Liver (tissue), 9 donors: ENCODE data around the gene ACOT11. TPM values are rescaled to one million over a fixed set of nuclear protein-coding genes. Genes with fewer than 3 reads are reported as not detected.
A peak's percentile ranks its signal among the peaks of the same experiment; 100 is the strongest.

Experiments used
- DNase-seq: peaks from one replicate; pipeline ENCODE4 v3.0.0-alpha.2; 2017; ENCODE audit warnings: low spot score
- H3K27ac ChIP-seq, 2 donors: one replicate each; pipeline ENCODE4 v1.7.0; 2013; ENCODE audit warnings: inconsistent platforms in 2 of 2, low read length in 2 of 2, control low read depth in 1 of 2, low read depth in 1 of 2, mild to moderate bottlenecking in 1 of 2
- H3K27me3 ChIP-seq, 4 donors: one replicate each; pipeline versions ENCODE4 v1.6.1 to v1.7.0; 2013; ENCODE audit warnings: low read length in 3 of 4, inconsistent platforms in 1 of 4, mild to moderate bottlenecking in 1 of 4, moderate library complexity in 1 of 4; ENCODE audit not compliant: control insufficient read depth in 4 of 4, insufficient read depth in 4 of 4
- H3K36me3 ChIP-seq, 4 donors: one replicate each; pipeline versions ENCODE4 v1.6.1 to v1.7.0; 2013; ENCODE audit warnings: low read length in 3 of 4, mild to moderate bottlenecking in 3 of 4, low read depth in 1 of 4, moderate library complexity in 1 of 4; ENCODE audit not compliant: control insufficient read depth in 4 of 4, insufficient read depth in 3 of 4
- H3K4me1 ChIP-seq, 4 donors: one replicate each; pipeline versions ENCODE4 v1.6.1 to v1.7.0; 2013; ENCODE audit warnings: low read length in 3 of 4, mild to moderate bottlenecking in 3 of 4, moderate library complexity in 1 of 4; ENCODE audit not compliant: control insufficient read depth in 4 of 4, insufficient read depth in 4 of 4
- H3K4me3 ChIP-seq, 3 donors: one replicate each; pipeline versions ENCODE4 v1.6.1 to v1.7.0; 2013; ENCODE audit warnings: low read length in 3 of 3, control low read depth in 1 of 3, low read depth in 1 of 3, mild to moderate bottlenecking in 1 of 3
- H3K9ac ChIP-seq, 2 donors: one replicate each; pipeline ENCODE4 v1.7.0; 2013; ENCODE audit warnings: low read length in 2 of 2, mild to moderate bottlenecking in 2 of 2, moderate library complexity in 2 of 2, control low read depth in 1 of 2, low read depth in 1 of 2
- H3K9me3 ChIP-seq, 4 donors: one replicate each; pipeline versions ENCODE4 v1.6.1 to v1.7.0; 2013; ENCODE audit warnings: low read length in 3 of 4; ENCODE audit not compliant: control insufficient read depth in 4 of 4
- EGR1 ChIP-seq, 2 donors: IDR thresholded peaks; 2 replicates each; pipeline ENCODE4 v1.6.1; 2016 to 2018; ENCODE audit warnings: antibody characterized with exemption in 2 of 2, low read depth in 2 of 2
- FOXA1 ChIP-seq: IDR thresholded peaks from 2 replicates; pipeline ENCODE4 v1.6.1; 2016; ENCODE audit warnings: antibody characterized with exemption
- FOXA2 ChIP-seq: IDR thresholded peaks from 2 replicates; pipeline ENCODE4 v1.6.1; 2016; ENCODE audit warnings: antibody characterized with exemption
- GABPA ChIP-seq, 2 donors: IDR thresholded peaks in 1 of 2; conservative IDR thresholded peaks in 1 of 2; 2 replicates each; pipeline ENCODE4 v1.6.1; 2016; ENCODE audit warnings: antibody characterized with exemption in 2 of 2, mild to moderate bottlenecking in 1 of 2, moderate library complexity in 1 of 2
- HNF4A ChIP-seq, 2 donors: conservative IDR thresholded peaks; 2 replicates each; pipeline ENCODE4 v1.6.1; 2016; ENCODE audit warnings: antibody characterized with exemption in 2 of 2, mild to moderate bottlenecking in 2 of 2
- HNF4G ChIP-seq: IDR thresholded peaks from 2 replicates; pipeline ENCODE4 v1.6.1; 2016; ENCODE audit warnings: antibody characterized with exemption
- JUND ChIP-seq, 2 donors: IDR thresholded peaks; 2 replicates each; pipeline ENCODE4 v1.6.1; 2016; ENCODE audit warnings: antibody characterized with exemption in 2 of 2
- NR2F2 ChIP-seq: IDR thresholded peaks from 2 replicates; pipeline ENCODE4 v1.6.1; 2016; ENCODE audit warnings: antibody characterized with exemption
- RAD21 ChIP-seq, 2 donors: IDR thresholded peaks; 2 replicates each; pipeline ENCODE4 v1.6.1; 2016; ENCODE audit warnings: antibody characterized with exemption in 2 of 2, mild to moderate bottlenecking in 2 of 2
- SP1 ChIP-seq: IDR thresholded peaks from 2 replicates; pipeline ENCODE4 v1.6.1; 2018; ENCODE audit warnings: antibody characterized with exemption, mild to moderate bottlenecking
- TAF1 ChIP-seq: conservative IDR thresholded peaks from 2 replicates; pipeline ENCODE4 v1.6.1; 2016; ENCODE audit warnings: antibody characterized with exemption, mild to moderate bottlenecking
- YY1 ChIP-seq: IDR thresholded peaks from 2 replicates; pipeline ENCODE4 v1.6.1; 2016; ENCODE audit warnings: antibody characterized with exemption, mild to moderate bottlenecking
- WGBS: extraction: QIAGEN DNeasy Blood & Tissue Kit; methylation state at CpG from one replicate; pipeline ENCODE4 v1.1.7; 2013; 5-methylcytosine and 5-hydroxymethylcytosine counted together
- polyA plus RNA-seq, 2 donors: library from polyadenylated mRNA; stranded (reverse) in 1 of 2; unstranded in 1 of 2; fragments of 200-250 nt in 1 of 2; fragments of >200 nt in 1 of 2; fragmentation: Nextera tagmentation in 1 of 2; extraction: Ambion mirVana in 1 of 2; gene quantifications; one replicate each; pipeline versions ENCODE4 v1.2.1 to v1.2.3, GENCODE V29; 2013 to 2015
- total RNA-seq, 2 donors: library from RNA; depleted of rRNA; stranded (reverse); fragments of >200 nt; gene quantifications; one replicate each; pipeline ENCODE4 v1.2.3, GENCODE V29; 2014
- TF ChIP-seq, protein P1 (sequence below): IDR thresholded peaks from 2 replicates; pipeline ENCODE4 v1.6.1; 2016; ENCODE audit warnings: antibody characterized with exemption, mild to moderate bottlenecking
- TF ChIP-seq, protein P2 (sequence below): IDR thresholded peaks from 2 replicates; pipeline ENCODE4 v1.6.1; 2016; ENCODE audit warnings: antibody characterized with exemption
- TF ChIP-seq, protein P3 (sequence below): IDR thresholded peaks from 2 replicates; pipeline ENCODE4 v1.6.1; 2016; ENCODE audit warnings: antibody characterized with exemption
- TF ChIP-seq, protein P4 (sequence below): fragments of 150-350 bp; IDR thresholded peaks from 2 replicates; pipeline ENCODE4 v1.5.1; 2017; ENCODE audit warnings: improper control_type of control experiment, low read depth, low read length; ENCODE audit not compliant: missing input control
- TF ChIP-seq, protein P5 (sequence below): IDR thresholded peaks from 2 replicates; pipeline ENCODE4 v1.6.1; 2016; ENCODE audit warnings: antibody characterized with exemption
- donor health status: healthy.
- donor health status: healthy.
- donor health status: healthy.
- donor health status: healthy.
- donor health status: healthy.

ACOT11 gene
- total and polyA plus RNA-seq, 4 donors: 0.13 to 1.1 (median 0.50) TPM

DNA sequence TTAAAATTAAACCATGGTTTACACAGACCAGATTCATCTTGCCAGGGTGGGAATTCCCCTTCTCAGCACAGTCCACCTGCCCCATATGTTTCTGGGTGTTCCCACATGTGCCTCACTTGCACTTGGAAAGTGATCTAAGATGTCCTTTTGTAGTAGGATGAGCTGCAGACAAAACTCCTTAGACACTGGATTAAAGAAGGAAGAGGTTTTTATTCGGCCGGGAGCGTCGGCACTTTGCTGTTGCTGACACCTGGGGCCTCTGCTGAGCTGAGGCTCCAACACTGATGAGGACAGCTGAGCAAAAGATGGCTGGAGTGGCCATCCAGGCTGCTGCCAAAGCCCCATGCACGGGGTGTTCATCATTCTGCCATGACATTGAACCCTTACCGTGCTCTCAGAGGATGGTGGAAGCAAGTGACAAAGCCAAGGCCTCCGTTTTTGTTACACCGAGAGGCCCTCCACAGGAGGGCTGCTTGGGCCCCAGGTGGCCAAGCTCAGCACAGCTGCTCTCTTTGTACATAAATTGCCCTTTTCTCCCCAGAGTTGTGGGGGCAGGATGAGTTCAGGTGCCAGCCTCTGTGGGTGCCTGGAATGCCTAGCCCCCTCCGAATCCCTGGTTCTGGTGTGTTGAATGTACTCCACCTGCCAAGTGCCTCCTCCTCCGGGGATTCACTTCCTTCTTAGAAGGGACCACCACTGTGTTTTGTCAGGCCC lies 7.3 kb upstream of the ACOT11 start:
- no peak overlapping the region for H3K9ac ChIP-seq
- H3K27me3 ChIP-seq: no peaks in the 10 kb centered on the region
- H3K27ac ChIP-seq: no peak overlapping the region
- H3K9me3 ChIP-seq: no peaks in the 10 kb centered on the region
- DNase-seq: no peak
- TF ChIP-seq SP1 (no peak), RAD21 (IDR thresholded peaks at IDR 0.05) (no peak), TAF1 (no peak), FOXA2 (no peak), JUND (IDR thresholded peaks at IDR 0.05) (no peak), YY1 (no peak), HNF4A (conservative IDR thresholded peaks at IDR 0.05) (no peak), NR2F2 (no peak)
- TF ChIP-seq, protein P1, sequence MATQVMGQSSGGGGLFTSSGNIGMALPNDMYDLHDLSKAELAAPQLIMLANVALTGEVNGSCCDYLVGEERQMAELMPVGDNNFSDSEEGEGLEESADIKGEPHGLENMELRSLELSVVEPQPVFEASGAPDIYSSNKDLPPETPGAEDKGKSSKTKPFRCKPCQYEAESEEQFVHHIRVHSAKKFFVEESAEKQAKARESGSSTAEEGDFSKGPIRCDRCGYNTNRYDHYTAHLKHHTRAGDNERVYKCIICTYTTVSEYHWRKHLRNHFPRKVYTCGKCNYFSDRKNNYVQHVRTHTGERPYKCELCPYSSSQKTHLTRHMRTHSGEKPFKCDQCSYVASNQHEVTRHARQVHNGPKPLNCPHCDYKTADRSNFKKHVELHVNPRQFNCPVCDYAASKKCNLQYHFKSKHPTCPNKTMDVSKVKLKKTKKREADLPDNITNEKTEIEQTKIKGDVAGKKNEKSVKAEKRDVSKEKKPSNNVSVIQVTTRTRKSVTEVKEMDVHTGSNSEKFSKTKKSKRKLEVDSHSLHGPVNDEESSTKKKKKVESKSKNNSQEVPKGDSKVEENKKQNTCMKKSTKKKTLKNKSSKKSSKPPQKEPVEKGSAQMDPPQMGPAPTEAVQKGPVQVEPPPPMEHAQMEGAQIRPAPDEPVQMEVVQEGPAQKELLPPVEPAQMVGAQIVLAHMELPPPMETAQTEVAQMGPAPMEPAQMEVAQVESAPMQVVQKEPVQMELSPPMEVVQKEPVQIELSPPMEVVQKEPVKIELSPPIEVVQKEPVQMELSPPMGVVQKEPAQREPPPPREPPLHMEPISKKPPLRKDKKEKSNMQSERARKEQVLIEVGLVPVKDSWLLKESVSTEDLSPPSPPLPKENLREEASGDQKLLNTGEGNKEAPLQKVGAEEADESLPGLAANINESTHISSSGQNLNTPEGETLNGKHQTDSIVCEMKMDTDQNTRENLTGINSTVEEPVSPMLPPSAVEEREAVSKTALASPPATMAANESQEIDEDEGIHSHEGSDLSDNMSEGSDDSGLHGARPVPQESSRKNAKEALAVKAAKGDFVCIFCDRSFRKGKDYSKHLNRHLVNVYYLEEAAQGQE: no peak
- H3K36me3 ChIP-seq: no peaks in the 10 kb centered on the region
- peaks cover 4 to 10% (median 7%) of the 10 kb centered on the region in 4 donors for H3K4me1 ChIP-seq
- no peak overlapping the region for H3K4me3 ChIP-seq
- 95% methylated on average over 10 of the region's 10 CpGs for WGBS

DNA sequence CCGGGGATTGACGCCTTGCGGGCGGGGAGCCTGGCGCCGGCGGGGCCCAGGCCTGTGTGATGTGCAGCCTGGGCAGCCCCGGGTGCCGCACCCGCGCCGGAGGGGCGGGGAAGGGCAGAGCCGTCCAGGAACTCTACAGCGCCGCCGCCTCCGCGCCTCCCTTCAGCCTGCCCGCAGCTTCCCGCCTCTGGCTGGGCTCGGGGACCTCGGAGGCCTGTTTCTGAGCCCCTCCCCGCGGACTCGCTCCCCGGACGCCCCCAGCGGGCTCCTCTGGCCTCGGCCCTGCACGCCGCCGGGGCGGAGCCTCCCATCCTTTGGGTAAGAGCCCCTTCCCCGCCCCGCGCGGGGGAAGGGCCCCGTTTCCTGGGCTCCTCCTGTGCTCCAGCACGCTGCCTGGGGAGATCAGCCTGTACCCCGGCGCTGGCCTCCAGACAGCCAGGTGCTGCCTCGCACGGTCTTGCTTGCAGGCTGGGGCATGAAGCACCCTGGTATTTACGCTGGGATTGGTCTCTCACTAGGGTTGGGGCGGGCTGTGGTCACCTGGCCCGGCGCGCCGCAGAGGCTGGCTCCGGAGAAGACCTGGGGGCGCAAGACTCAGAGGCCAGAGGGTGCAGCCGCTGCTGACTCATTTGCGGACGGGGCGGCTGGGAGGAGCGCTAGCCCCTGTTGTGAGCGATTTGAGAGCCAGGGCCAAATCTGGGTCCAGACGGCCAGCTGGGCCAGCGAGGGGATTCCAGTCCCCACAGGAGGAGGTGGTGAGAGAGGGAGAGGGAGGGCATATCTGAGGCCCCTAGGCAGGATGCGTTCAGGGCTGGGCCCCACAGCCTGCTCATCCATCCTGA lies 5.7 kb upstream of the ACOT11 start:
- H3K9me3 ChIP-seq: no peaks in the 10 kb centered on the region
- H3K36me3 ChIP-seq: no peaks in the 10 kb centered on the region
- no peaks in the 10 kb centered on the region for H3K27me3 ChIP-seq
- peak overlapping the region in 1 of 3 donors; percentile 51 for H3K4me3 ChIP-seq
- peaks cover 4 to 11% (median 7%) of the 10 kb centered on the region in 4 donors for H3K4me1 ChIP-seq
- TF ChIP-seq YY1: no peak
- DNase-seq: peak; percentile 50
- WGBS: 14% methylated on average over 61 of the region's 61 CpGs
- H3K27ac ChIP-seq: no peak overlapping the region
- no peak overlapping the region for H3K9ac ChIP-seq

DNA sequence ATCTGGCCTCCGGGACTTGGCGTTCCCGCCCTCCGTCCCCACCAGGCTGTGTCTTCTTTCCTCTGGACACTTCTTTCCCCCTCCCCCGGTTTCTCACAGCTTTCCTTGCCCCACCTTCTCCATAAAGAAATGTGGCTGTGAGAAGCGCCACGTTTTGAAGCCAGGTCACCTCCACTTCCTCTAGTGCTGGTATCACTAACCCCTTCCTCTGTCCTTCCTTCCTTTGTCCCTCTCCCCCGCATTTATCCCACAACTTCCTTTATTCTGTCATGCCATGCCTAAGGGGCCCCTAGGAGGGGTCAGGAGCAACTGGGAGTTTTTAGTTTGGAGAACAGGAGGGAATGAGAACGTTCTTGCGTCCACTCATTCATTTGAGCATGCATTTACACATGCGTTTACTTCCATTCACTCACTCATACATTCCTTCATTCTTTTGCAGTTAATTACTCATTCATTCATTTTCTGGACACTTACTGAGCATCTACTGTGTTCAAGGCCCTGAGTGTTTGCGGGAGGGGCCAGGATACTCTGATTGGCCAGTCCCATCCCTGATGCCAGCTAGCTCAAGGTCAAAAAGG lies 5.0 kb upstream of the ACOT11 start:
- Histone ChIP-seq H3K36me3 (no peaks in the 10 kb centered on the region), H3K4me1 (peaks cover 4 to 13% (median 7%) of the 10 kb centered on the region in 4 donors), H3K9me3 (no peaks in the 10 kb centered on the region), H3K27me3 (no peaks in the 10 kb centered on the region), H3K9ac (no peak overlapping the region), H3K4me3 (peak overlapping the region in 1 of 3 donors; percentile 51), H3K27ac (no peak overlapping the region)
- DNase-seq: no peak
- WGBS: 67% methylated on average over 12 of the region's 12 CpGs
- TF ChIP-seq, protein P2, sequence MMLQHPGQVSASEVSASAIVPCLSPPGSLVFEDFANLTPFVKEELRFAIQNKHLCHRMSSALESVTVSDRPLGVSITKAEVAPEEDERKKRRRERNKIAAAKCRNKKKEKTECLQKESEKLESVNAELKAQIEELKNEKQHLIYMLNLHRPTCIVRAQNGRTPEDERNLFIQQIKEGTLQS: no peak
- TF ChIP-seq EGR1 (IDR thresholded peaks at IDR 0.05; ENCODE audit: low read depth in 2 of 2) (no peak), YY1 (no peak), JUND (IDR thresholded peaks at IDR 0.05) (no peak), HNF4A (conservative IDR thresholded peaks at IDR 0.05) (no peak), HNF4G (no peak), SP1 (no peak), FOXA2 (no peak), TAF1 (no peak), RAD21 (IDR thresholded peaks at IDR 0.05) (no peak), GABPA (IDR thresholded peaks at IDR 0.05 in 1 of 2, conservative IDR thresholded peaks at IDR 0.05 in 1 of 2) (no peak), FOXA1 (no peak), NR2F2 (no peak)
- TF ChIP-seq, protein P3, sequence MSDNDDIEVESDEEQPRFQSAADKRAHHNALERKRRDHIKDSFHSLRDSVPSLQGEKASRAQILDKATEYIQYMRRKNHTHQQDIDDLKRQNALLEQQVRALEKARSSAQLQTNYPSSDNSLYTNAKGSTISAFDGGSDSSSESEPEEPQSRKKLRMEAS: no peak
- TF ChIP-seq, protein P4, sequence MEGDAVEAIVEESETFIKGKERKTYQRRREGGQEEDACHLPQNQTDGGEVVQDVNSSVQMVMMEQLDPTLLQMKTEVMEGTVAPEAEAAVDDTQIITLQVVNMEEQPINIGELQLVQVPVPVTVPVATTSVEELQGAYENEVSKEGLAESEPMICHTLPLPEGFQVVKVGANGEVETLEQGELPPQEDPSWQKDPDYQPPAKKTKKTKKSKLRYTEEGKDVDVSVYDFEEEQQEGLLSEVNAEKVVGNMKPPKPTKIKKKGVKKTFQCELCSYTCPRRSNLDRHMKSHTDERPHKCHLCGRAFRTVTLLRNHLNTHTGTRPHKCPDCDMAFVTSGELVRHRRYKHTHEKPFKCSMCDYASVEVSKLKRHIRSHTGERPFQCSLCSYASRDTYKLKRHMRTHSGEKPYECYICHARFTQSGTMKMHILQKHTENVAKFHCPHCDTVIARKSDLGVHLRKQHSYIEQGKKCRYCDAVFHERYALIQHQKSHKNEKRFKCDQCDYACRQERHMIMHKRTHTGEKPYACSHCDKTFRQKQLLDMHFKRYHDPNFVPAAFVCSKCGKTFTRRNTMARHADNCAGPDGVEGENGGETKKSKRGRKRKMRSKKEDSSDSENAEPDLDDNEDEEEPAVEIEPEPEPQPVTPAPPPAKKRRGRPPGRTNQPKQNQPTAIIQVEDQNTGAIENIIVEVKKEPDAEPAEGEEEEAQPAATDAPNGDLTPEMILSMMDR: no peak
- TF ChIP-seq, protein P5, sequence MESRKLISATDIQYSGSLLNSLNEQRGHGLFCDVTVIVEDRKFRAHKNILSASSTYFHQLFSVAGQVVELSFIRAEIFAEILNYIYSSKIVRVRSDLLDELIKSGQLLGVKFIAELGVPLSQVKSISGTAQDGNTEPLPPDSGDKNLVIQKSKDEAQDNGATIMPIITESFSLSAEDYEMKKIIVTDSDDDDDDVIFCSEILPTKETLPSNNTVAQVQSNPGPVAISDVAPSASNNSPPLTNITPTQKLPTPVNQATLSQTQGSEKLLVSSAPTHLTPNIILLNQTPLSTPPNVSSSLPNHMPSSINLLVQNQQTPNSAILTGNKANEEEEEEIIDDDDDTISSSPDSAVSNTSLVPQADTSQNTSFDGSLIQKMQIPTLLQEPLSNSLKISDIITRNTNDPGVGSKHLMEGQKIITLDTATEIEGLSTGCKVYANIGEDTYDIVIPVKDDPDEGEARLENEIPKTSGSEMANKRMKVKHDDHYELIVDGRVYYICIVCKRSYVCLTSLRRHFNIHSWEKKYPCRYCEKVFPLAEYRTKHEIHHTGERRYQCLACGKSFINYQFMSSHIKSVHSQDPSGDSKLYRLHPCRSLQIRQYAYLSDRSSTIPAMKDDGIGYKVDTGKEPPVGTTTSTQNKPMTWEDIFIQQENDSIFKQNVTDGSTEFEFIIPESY: no peak
